Heart left ventricle (tissue), 13 donors: ENCODE measurements around the gene BRS3.

Experiments used
- POLR2A ChIP-seq, 2 donors: fragments of 450-650 bp; IDR thresholded peaks; one replicate each; pipeline ENCODE4 v1.6.1; 2017; ENCODE audit warnings: antibody characterized with exemption in 2 of 2, mild to moderate bottlenecking in 2 of 2, moderate library complexity in 2 of 2
- TF ChIP-seq, protein P1 (sequence below), 12 donors: fragments of 200-600 bp; sonication (generic) in 4 of 12; IDR thresholded peaks; one replicate each; pipeline versions ENCODE4 v1.5.0 to v1.8.0; 2018 to 2022; ENCODE audit warnings: antibody characterized with exemption in 12 of 12, mild to moderate bottlenecking in 5 of 12
- donor health status: ischemic (EF 13 %, LVEDD 7.1; RV severe dilation, severe dysfunction).
- donor health status: DM: no; HTN: yes; CAD: no.
- donor health status: DM: no; HTN: no; CAD: no.
- donor health status: ischemic (EF 25% LVEDD 6.9; RV normal size, moderate dysfunction).
- donor health status: ischemic (EF 25% LVEDD 5.7; RV mildly dilated, moderate dysfunction).
- donor health status: ischemic (EF 35%, LVEDD 5.7; RV mildly dilated, moderate dysfunction).
- donor health status: nonischemic (EF 11% LVEDD 7.7; RV severe dilation, severe dysfunction).
- donor health status: DM: yes; HTN: yes; CAD: no.
- donor health status: PGD.
- donor health status: ischemic (EF 29% LVEDD 5.4; RV normal size, mild dysfunction).
- donor health status: nonischemic (EF 23%, LVEDD 6.1; RV moderate dilation, normal function).

DNA sequence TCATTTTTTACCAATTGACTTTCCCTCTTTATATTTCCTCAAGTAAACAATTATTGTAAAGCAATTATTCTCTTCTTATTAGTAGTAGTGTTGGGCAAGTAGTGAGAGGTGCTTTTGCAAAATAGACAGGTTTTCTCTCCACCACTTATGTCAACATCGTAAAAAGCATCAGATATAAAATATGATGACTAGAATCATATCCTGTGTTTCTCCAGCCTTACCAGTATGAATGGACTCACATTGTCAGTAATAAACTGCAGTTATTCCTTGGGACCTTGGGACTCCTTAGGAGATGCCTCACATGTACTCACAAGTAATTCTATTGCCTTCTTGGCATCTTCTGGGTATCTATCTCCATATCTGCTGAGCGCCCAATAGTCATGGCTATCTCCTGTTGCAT, 40.4 kb upstream of the BRS3 start:
- TF ChIP-seq, protein P1, sequence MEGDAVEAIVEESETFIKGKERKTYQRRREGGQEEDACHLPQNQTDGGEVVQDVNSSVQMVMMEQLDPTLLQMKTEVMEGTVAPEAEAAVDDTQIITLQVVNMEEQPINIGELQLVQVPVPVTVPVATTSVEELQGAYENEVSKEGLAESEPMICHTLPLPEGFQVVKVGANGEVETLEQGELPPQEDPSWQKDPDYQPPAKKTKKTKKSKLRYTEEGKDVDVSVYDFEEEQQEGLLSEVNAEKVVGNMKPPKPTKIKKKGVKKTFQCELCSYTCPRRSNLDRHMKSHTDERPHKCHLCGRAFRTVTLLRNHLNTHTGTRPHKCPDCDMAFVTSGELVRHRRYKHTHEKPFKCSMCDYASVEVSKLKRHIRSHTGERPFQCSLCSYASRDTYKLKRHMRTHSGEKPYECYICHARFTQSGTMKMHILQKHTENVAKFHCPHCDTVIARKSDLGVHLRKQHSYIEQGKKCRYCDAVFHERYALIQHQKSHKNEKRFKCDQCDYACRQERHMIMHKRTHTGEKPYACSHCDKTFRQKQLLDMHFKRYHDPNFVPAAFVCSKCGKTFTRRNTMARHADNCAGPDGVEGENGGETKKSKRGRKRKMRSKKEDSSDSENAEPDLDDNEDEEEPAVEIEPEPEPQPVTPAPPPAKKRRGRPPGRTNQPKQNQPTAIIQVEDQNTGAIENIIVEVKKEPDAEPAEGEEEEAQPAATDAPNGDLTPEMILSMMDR (IDR thresholded peaks at IDR 0.05): no peak
- no peak for TF ChIP-seq POLR2A (IDR thresholded peaks at IDR 0.05)
